ENCODE measurements around the gene MBD3L1.

Gene MBD3L1

DNA sequence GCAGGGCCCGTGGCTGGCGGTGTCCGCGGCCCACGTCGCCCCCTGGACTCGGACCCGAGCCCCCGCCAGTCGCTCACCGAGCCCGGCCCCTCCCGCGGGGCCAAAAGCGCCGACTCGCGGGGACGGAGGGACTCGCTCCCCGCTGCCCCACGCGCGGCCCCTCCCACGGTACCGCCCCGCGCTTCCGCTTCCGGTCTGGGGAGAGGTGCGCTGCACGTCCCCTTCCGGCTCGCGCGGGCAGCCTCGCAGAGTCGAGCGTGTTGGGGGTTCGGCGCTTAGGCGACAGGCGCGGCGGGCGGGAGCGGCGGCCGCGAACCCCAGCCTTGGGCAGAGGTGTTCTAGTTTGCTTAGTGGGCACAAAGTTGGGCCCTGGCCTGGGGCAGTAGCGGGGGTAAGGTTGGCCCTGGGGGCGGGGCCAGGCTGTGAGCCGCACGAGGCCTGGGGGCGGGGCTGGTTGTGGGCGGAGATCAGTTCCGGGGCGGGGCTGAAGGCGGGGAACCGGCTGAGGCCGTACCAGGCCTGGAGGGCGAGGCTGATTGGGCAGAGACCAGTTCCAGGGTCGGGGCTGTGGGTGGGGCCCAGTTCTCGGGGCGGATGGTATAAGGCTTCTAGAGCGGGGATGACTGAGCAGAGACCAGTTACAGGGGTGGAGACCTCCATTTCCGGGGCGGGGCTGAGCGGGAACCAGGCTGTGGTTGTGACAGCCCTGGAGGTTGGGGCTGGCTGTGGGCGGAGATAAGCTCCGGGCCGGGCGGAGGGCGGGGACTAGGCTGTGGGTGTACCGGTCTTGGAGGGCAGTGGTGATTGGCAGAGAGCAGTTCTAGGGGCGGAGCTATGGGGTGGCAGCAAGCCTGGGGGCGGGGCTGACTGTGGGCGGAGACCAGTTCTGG, at the start of gene MBD3L1, which contains the start of gene ZNF558:
TSS of gene MBD3L1 (plus strand) at position 246 of the 890 bp plus-strand sequence. CDS start 10,302 bp downstream, outside the sequence.
TSS of gene ZNF558 (minus strand) at position 173 of the 890 bp plus-strand sequence. CDS start 9,645 bp downstream, outside the sequence.
- FAIRE-seq: no peak

DNA sequence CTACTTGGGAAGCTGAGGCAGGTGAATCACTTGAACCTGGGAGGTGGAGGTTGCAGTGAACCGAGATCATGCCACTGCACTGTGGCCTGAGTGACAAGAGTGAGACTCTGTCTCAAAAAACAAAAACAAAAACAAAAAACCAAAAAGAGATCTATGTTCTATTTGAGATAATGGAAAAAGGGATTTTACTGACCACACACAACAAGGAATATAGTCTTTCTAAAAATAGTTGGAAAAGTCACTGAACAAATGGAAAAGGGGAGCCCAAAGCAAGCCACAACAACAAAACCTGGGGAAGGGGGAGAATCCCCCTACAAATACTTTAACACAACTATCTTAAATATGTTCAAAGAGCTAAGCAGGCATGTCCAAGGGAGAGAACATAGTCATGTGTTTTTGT, 37.4 kb upstream of the MBD3L1 start:
- no peak for FAIRE-seq

DNA sequence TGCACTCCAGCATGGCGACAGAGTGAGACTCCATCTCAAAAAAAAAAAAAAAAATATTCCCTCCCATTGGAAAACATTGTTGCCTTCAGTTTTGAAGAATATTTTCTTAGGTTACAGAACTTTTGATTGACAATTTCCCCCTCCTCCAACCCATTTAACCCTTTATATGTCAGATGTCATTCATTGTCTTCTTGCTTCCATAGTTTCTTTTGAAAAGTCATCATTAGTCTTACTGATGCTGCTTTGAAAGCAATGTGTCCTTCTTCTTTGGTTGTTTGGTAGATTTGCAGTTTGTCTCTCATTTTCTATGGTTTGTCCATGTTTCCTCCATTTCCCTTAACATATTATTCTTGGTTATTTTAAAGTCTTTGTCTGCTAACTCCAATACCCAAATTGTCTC, 25.5 kb upstream of the MBD3L1 start:
- FAIRE-seq: no peak

DNA sequence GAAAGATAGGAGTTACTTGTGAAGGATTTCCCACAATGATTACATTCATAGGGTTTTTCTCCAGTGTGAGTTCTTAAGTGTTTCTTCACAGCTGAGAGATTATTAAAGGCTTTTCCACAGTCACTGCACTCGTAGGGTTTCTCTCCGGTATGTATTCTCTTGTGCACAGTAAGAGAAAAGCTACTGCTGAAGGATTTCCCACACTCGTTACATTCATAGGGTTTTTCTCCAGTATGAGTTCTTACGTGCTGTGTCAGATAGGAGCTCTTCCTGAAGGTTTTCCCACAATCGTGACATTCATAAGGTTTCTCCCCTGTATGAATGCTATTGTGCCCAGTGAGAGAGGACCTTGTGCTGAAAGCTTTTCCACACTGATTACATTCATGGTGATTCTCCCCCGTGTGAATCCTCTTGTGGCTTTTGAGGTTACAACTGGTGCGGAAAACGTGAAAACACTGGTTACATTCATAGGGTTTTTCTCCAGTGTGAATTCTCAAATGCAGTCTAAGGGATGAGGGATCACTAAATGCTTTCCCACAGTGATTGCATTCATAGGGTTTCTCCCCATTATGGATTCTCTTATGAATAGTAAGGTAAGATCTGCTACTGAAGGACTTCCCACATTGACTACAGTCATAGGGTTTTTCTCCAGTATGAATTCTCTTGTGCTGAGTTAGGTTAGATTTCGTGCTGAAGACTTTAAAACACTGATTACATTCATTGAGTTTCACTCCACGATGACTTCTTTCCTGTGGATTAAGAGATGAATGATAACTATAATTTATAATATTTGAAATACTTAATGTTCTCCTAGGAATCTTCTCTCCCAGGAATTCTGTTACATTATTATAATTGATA, 20.6 kb upstream of the MBD3L1 start:
- FAIRE-seq: no peak

DNA sequence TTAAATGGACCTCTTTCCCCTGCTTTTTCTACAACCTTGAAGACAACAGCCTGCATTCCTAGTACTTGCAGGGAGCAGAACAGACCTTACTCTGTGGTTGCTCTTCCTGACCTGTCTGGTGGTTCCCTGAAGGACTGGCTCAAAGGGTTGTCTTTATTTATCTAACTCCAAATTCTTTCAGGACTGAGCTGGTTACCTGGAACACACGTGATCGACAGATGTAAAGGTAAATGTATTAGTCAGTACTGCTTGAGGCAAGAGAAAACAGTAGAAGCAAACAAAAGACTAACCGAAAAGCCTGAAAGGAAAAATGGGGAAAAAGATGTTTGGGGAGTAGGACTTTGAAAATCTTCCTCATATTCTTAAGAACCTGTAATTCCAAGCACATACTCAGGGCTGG, 18.0 kb upstream of the MBD3L1 start:
- FAIRE-seq: no peak

DNA sequence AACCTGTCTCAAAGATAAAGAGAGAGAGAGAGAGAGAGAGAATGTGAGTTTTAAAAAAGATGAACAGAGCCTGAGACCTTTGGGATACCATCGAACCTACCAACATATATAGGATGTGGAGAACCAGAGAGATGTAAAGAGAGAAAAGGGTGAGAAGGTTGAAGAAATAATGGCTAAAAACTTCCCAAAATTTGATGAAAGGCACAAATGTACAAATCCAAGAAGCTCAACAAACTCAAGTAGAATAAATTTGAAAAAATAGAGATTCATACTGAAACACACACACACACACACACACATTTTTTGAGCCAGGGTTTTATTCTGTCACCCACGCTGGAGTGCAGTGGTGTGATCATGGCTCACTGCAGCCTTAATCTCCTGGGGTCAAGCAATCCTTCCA, 16.4 kb upstream of the MBD3L1 start:
- FAIRE-seq: no peak

DNA sequence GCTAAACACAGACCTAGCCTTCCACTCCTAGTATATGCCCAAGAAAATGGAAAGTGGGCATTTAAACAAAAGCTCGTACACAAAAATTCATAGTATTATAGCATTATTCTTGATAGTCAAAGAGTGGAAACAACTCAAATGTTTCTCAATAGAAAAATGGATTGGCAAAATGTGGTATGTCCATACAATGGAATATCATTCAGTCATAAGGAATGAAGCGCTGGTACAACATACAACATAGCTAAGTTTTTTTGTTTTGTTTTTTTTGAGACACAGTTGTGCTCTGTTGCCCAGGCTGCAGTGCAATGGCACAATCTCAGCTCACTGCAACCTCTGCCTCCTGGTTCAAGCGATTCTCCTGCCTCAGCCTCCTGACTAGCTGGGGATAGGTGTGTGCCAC, 11.9 kb upstream of the MBD3L1 start:
- no peak for FAIRE-seq

DNA sequence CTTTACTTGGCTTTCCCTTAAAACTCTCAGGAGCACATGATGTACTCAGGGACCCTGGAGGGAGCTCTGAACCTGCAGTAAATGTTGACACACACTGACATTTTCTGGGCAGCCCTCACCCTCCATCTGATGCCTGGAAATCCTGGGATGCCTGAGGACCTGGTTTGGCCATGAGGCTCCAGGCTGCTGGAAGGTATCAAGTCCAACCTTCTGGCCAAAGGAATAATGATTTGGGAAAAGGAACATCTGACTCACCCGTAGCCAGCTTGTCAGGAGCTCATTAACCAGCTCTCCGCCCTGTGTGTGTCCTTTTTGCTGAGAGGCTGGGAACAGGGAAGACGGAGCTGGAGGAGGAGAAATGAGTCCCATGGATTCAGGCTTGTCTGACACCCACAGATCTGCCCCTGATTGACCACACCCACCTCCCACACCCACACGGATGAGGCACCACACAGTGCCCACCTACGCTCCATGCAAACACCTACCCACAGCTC, 10.4 kb upstream of the MBD3L1 start:
- no peak for FAIRE-seq

DNA sequence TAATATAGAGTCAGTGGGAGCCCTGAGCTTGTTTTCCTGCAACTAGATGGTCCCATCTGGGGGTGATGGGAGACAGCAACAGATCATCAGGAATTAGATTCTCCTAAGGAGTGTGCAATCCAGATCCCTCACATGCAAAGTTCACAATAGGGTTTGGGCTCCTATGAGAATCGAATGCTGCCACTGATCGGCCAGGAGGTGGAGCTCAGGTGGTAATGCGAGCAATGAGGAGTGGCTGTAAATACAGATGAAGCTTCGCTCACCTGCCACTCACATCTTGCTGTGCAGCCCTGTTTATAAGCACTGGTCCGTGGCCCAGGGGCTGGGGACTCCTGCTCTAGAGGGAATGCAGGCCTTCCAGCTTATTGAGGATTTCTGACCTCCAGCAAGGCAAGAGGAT, 5.8 kb upstream of the MBD3L1 start:
- FAIRE-seq: no peak

DNA sequence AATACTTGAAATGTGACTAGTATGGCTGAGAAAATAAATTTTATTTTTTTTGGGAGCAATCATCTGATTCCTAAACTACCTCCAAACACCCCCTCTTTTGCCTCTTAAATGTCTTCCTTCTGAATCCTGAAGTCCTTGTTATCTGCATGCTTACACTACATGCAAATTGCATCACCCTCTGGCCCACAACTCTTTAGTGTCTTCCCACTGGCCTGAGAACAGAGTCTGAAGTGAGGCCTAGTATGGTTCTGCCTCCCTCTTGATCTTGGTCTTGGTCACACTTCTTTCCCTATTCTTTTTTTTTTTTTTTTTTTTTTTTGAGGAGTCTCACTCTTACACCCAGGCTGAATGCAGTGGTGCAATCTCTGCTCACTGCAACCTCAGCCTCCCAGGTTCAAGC, 4.9 kb upstream of the MBD3L1 start:
- no peak for FAIRE-seq

DNA sequence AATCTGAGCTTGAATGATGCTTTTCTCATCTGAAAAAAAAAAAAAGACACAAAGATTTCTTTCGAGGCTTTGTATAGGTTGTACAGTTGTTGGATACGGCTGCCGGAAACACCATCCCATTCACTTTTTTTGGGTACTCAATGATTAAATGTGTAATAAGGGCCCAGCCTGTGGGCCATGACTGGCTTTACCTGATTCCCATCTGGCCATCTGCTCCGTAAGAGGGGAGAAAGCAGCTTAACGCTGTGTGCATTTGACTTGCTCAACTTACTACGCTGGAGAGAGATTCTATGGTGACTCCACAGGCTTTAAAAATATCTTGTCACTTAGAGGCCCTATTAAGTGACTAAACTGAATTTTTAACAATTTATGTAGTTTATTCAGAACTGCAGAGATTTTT, 804 bp upstream of the MBD3L1 start:
- no peak for FAIRE-seq

DNA sequence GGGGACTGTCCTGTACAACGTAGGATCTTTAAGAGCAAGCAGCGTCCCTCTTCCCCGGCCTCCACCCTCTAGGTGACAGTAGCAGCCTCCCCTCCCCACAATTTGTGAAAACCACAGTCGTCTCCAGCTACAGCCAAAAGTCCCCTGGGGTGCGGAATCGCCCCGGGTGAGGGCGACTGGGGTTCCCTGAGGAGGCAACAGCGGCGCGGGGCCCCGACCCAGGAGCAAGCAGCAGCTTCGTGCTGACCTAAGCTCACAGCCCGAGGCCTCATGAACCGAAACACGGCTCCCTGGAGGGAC, 395 bp upstream of the MBD3L1 start:
- FAIRE-seq: no peak

DNA sequence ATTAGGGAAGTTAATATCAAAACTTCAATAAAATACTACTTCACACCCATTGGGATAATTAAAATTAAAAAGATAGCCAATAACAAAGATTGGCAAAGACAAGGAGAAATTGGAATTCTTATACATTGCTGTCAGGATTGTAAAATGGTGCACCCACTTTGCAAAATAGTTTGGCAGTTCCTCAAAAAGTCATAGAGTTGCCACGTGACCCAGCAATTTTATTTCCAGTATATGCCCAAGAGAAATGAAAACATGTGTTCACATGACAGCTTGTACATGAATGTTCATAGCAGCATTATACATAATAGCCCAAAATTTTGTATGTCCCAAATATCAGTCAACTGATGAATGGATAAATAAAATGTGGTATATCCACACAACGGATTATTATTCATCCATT, 3.3 kb downstream of the MBD3L1 start:
- no peak for FAIRE-seq

DNA sequence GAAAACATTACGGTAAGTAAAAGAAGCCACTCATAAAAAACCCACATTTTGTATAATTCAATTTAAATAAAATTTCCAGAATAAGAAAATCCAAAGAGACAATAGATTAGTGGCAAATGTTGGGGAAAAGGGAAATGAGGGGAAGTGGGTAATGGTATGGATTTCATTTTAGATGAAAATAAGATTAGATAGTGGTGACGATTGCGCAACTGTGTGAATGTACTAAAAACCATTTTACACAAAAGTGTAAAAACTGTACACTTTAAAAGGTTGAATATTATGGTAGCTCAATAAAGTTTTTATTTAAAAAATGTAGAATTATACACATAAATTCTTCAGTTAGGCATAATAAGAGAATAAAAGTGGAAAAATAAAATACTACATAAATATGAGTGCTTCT, 3.7 kb downstream of the MBD3L1 start:
- FAIRE-seq: no peak

DNA sequence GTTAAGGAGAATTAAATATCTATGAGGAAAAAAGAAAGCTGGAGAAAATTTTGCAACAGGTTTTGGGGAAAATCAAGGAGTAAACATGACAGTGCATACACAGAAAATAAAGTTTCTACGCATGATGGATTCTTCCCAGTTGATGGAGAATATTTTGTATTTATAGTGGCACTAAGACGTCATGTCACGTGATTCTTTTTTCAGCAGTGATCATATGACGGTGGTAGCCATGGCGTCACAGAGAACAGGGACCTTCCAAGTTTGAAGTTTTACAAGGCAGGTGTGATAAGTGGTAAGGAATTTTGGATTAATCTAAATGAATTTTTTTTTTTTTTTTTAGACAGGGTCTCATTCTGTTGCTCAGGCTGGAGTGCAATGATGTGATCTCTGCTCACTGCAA, 8.5 kb downstream of the MBD3L1 start:
- FAIRE-seq: no peak

DNA sequence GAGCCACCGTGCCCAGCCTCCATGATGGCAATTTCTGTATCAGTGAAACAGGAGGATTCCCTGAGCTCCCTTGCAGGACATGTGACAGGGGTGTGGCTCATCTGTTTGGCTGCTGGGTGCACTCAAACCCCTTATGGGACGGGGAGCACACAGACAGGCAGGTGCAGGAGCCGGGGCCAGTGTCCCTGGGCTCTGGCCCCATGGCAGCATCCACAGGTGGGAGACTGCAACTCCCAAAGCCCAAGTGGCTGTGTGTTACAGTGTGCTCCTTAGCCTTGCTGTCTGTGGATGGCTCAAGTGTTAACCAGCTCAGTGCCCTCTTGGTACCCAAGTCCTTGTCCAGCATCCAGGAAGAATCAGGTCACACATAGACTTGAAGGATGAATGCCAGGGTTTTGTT, 14.6 kb downstream of the MBD3L1 start:
- FAIRE-seq: no peak

DNA sequence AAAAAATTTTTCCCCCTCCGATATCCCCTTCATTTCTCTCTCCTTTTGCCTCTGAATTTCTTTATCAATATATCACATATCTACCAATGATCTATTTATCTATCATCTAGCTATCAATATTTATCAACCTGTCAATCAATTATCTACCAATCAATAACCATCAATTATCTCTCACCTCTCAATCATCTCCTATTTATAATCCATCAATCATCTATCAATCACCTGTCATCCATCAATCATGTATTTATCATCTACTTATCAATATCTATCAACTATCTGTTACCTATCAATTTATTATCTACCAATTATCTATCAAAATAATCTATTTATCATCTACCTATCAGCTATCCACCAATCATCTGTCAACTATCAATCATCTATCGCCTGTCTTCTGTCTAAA, 17.1 kb downstream of the MBD3L1 start:
- no peak for FAIRE-seq

DNA sequence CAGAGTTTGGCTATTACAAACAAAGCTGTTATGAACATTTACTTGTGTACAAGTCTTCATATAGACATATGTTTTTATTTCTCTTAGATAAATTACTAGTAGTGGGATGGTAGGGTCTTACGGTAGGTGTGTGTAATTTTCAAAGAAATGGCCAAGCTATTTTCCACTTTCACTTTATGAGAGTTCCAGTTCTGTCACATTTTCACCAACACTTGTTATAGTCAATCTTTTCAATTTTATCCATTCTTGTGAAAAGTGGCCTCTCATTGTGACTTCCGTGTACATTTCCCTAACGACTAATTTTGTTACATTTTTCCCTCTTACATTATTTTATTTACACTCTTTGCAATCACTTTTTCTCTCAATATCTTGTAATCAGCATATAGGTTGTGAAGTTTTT, 18.3 kb downstream of the MBD3L1 start:
- FAIRE-seq: no peak

DNA sequence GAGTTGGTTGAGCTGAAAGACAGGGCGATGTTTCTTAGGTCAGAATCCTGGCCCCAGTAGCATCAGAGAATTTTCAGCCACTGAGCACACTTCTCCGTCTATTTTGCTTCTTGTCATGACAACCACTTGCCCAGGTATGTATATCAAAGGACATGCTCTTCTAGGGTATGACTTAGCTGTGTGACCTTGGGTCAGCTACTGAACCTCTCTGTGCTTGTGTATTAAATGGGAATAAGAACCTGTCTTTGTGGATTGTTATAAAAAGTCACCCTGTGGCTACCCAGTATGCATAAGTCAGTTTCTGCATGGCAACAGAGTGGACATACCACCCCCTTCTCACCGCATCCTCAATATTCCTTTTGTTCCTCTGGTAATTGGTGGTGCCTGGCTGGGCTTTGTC, 26.1 kb downstream of the MBD3L1 start:
- FAIRE-seq: no peak

DNA sequence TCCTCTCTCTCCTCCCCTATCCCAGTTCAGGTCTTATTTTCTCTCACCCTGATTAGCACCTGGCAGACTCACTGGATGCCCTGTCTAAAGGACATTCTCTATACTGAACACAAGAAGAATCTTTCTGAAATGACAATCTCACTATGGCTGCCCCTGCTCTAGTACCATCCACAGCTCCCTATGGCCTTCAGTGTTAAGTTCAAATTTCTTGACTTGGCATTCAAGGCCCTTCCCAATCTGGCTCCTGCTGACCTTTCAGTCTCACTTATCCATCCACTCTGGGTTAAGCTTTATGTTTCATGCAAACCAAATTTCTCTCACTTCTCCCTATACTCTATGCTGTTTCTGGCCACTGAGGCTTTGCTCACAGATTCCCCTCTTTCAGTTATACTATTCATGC, 34.2 kb downstream of the MBD3L1 start:
- no peak for FAIRE-seq

DNA sequence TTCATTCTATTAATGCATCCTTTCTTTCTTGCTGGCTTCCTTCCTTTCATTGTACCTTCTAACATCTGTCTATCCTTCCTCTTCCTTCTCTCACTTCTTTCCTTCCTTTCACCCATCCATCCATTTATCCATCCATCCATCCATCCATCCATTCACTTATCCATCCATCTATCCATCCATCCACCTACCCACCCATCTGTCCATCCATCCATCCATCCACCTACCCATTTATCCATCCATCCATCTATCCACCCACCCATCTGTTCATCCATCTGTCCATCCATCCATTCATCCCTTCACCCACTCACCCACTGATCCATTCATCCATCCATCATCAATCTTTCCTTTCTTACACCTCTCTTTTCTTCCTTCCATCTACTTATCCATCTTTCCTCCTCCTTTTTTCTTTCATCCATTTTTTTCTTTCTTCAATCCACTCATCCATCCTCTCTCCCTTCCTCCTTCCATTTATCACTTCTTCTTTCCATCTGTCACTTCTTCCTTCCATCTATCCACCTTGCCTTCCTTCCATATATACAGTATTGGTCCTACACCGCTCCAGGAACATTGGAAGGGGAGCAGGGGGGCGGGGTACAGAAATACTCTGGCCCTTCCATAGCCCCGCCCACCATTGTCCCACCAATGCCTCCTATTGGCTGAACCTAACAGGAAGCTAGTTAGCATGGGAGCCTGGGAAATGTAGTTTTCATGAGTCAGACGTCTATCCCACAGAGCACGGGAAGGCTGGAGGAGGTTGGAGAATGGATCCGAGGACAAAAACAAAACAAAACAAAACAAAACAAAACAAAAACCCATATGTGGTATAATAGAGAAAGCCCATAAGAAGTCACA, 45.9 kb downstream of the MBD3L1 start:
- FAIRE-seq: no peak

DNA sequence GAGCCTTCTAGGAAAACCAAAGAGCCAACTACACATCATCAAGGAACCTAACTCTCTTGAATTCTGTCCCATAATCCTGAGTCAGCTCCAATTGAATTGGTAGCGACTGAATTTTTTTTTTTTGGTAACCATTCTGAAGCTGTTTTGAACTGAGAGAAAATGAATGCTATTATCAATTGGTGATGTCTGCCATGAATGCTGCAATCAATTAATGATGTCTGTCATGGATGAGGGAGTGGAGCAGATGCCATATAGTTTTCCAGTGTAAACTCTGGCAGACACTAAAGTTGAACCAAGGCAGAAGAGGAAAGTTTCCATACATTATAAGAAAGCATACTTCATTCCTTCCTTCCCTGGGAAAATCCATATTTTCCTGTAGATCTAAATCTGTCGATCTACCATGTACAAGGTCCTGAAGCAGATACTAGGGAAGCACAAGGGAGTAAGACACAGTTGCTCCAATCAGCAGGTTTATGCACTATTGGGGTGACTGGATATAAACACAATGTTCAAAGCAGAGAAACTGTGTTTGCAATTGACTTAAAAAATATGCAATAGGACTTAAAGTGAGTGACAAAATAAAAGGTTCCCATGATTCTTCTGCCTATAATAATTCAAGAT, 48.8 kb downstream of the MBD3L1 start:
- no peak for FAIRE-seq

DNA sequence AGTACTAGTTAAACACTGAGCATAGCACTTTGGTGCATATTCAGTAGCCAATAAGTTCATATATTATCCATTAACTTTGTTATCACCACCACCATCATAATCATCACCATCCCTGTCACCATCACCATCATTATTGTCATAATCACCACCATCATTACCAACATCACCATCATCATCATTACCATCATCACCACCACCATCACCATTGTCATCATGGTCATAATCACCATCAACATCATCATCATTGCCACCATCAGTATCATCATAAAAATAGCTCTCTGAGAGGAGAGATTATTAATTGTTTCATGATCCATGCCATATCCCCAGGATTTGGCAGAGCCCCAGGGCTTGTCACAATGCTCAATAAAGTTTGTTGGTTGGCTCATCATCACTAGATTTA, 49.3 kb downstream of the MBD3L1 start:
- FAIRE-seq: no peak

Data from islet of Langerhans (tissue), 1 donor.